Left forelimb (tissue), 1 donor: ENCODE measurements around the gene RP2.
A peak's percentile ranks its signal among the peaks of the same experiment; 100 is the strongest.

Source experiments
- DNase-seq: peaks from one replicate; pipeline ENCODE4 v3.0.0-alpha.2; 2018; ENCODE audit warnings: low spot score

RP2 gene

DNA sequence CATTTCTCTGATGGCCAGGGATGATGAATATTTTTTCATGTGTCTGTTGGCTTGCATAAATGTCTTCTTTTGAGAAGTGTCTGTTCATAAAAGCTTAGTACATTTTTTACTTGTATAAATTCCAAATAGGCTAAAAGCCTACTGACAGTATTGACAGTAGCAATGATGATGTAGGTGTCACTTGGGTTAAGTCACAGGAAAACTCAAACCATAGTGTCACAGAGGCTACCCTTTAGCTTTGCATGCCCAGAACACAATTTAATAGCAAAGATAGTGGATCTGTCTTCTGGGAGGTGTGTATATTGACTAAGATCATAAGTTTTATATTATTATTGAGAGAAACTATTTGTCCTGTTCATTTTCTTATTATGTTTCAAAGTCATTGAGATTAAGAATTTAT is 8.1 kb downstream of the RP2 start:
- no peak for DNase-seq

DNA sequence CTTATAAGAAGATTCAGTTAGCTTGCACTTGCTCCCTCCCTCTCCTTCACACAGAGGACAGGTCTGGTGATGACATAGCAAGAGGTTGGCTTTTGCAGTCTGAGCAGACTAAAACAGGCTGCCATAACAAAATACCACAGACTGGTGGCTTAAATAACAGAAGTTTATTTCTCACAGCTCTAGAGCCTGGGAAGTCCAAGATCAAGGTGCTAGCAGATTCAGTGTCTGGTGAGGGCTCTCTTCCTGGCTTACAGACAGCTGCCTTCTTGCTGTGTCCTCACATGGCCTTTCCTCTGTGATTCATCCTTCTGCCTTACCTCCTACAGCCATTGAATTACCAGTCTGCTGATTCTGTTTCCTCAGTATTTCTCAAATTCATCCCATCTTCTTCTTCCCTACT is 13.1 kb downstream of the RP2 start:
- DNase-seq: no peak

DNA sequence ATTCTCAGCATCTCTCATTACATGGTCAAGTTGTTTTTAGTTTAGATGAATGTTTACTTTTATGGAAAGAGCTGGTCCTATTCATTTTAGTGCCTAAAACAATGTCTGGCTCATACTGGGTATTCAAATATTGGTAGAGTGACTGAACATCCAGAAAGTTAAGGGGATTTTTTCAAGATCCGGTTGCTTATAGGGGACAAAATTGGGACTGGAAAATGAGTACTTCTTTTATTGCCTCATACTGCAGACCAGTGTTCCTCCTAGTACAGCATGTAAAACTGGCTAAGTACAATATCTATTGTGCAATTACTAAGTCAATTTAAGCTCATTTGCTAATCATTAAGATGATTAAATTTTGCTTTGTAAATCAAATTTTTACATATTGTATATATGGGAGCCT is 13.9 kb downstream of the RP2 start:
- DNase-seq: no peak

DNA sequence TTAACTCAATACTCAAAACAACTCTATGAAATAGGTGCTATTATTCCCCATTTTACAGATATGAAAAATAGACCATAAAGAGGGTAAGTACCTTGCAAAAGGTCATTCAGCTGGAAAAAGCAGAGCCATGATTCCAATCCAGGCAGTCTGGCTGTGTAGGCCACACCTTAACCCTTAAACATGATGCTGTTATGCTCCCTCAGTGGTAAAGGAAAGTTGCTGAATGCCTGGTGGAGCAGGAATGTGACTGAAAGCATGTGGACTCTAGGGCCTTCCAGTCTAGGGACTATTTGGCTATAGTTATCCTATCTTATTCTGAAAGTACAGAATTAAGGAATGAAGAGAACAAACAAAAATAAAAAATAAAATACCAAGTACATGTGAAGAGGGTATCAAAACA is 19.6 kb downstream of the RP2 start:
- no peak for DNase-seq

DNA sequence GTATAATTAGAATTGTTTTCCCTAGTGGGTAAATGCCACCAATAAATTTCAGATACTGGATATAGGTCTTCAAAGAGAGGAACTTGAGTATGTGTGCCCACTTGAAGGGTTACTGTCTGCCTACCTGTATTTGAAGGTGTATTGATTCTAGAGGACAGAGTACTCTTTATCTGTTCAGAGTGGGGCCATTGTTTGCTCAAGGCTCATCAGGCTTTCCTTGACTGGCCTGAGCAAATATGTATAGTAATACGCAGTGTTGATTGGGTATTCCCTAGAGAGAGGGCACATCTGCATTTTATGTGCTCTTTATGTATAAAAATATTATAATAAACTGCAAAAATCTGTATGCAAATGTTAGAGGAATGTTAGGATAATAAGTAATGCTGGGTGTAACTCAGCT is 23.7 kb downstream of the RP2 start:
- DNase-seq: no peak

DNA sequence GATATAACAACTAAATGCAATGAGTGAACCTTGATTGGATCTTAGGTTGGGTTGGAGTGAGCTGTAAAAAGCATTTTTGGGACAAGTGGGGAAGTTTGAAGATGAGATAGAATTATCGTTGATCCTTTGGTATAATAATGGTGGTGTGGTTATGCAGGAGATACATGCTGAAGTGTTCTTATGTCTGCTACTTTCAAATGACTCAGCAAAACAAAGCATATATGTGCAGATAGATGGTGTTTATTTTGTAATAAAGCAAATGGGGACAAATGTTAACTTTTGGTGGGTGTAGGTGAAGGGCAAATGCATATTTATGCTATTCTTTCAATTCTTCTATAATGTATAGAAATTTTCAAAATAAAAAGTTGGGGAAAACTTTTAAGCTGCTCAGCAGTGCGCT is 26.2 kb downstream of the RP2 start:
- DNase-seq: no peak

DNA sequence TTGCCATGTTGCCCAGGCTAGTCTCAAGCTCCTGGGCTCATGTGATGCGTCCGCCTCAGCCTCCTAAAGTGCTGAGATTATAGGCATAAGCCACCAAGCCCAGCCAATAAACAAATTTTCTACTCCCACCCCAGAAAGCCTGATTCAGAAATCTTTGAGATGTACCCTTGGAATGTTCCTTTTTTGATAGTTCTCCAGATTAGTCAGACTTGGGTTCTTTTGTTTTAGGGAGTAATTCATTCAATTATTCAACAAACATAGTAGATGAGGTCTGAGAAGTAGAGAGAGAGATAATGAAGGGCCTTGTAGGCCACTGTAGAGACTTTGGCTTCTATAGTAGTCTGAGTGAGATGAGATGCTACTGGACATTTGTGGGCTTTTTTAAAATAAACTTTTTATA is 27.8 kb downstream of the RP2 start:
- DNase-seq: no peak

DNA sequence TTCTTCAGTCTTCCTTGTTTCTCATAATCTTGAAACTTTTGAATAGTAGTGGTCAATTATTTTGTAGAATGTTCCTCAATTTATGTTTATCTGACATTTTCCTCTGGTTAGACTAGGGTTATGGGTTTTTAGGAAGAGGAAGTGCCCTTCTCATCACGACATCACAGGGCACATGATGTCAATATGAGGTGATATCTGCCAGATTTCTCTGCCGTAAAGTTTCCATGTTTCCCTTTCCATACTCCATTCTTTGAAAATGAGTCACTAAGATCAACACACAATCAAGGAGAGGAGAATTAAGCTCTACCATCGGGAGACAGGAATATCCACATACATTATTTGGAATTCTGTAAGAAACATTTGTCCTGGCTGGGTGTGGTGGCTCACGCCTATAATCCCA is 28.4 kb downstream of the RP2 start:
- no peak for DNase-seq

DNA sequence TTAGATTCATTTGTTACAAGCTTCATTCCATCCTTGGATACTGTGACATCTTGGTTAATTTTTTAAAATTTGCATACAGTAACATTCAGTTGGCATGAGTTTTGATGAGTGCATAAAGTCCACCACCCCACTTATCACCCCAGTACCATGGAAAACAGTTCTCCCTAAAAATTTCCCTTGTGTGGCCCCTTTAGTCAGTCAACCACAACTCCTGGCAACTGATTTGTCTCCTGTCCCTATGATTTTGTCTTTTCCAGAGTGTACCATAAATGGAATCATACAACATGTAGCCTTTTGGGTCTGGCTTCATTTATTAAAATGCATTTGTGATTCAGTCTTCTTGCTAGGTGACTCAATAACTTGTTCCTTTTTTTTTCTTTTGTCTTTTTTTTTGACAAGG is 29.9 kb downstream of the RP2 start:
- DNase-seq: no peak

DNA sequence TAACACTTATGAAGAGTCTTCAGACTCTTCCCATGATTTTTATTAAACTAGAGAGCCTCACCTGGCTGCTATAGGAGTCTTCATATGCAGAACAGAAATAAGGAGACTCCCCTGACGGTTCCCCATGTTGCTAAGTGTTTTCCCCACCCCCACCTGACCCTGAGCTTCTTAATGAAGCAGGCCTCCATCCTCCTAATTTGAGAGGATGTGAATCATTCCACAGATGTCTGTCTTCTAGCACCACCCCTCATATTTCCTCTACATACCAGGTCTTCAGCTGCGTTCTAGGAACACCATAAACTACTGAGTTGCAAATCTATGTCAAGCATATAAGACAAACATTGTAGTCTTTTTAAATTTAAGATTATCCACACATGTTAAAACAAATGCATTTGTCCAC is 36.9 kb downstream of the RP2 start:
- no peak for DNase-seq

DNA sequence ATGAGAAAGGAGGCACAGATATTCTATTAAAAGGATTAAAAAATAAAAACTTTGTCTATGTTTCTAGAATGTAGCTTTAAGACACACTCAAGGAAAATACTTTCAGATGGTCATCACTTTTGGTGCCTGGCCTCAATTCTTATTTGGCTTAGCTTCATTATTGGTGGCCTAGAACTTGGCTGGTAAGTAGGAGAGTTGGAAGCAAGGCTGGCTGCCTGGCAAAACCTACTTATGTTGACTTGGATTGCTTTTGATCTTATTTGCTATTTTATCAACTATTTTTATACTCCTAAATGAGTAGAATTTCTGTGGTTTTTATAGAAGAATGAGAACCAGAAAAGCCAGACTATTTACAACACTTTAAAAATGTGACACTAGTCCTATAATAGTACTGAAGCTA is 40.1 kb downstream of the RP2 start:
- DNase-seq: no peak

DNA sequence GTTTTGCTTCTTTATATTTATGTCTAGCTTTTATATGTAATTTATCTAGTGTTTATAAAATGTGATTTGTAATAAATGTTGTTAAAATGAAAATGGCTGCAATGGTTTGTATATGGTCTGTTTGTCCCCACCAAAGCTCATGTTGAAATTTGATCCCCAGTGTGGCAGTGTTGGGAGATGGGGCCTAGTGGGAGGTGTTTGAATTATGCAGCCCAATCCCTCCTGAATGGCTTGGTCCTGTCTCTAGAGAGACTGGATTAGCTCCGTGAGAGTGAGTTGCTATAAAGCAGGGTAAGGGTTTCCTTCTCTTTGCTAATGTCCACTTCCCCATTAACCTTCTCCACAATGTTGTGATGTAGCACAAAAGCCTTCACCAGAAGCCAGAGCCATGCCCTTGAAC is 45.4 kb downstream of the RP2 start:
- no peak for DNase-seq

DNA sequence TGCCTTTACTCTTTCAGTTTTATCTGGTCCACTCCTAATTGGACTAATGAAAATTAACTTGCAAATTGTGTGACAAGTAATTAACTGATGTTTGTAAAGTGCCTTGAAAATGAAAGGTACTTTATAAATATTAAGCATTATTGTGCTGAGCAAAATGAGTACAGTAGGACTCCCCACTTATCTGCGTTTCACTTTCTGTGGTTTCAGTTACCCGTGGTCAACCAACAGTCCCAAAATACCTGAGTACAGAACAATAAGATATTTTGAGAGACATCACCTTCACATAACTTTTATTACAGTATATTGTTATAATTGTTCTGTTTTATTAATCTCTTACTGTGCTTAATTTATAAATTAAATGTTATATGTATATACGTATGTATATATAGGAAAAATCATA is 48.0 kb downstream of the RP2 start:
- DNase-seq: no peak

DNA sequence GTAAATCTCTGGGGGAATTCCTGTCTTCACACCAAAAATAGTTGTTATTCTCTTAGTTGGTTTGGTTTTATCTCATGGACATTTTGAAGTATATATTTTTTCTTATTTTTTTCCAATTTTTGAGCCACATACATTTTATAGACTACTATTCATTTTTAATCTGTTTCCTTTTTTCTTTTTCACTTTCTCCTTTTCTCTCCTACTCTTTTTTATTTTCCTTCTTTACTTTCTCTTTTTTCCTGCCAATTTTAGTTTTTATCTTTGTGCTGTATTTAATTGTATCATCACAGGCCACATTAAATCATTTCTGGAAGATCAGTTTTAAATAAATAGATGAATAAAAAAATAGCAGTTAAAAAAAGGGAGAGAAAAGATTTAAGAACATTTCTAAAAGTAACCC is 61.4 kb downstream of the RP2 start:
- DNase-seq: no peak

DNA sequence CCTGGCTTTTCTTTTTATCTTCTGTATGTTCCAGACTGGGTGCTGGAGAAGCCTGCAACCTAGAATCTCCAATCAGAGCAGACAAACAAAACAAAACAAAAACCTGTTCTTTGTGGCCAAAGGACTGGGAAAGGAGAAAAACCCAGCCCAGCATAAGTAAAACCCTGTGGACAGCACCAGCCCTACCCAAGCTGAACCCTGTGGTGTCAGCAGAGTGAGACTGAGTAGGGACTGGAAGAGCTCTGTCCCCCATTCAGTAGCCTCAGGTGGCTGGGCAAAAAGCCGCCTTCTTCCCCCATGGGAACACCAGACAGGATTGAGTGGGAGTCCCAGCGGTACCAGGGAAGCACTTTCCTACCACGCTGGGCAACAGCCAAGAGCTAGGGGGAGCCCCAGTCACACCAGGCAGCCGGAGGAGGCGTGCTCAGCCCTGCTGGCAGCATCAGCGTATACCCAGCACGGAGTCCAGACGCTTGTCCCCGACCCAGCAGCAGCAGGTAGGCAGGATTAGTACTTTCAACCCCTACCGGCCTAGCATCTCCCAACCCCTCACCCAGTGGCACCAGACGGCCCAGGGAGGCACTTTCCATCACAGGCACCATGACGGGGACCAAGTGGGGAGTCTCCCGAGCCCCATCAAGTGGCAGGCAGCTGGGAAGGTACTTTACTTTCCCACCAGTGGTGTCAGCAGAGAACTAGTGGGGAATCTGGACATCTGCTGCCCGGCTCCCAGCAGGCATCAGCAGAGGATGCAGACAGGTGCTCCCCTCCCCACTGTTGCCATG is 66.8 kb downstream of the RP2 start:
- peak; percentile 75 for DNase-seq

DNA sequence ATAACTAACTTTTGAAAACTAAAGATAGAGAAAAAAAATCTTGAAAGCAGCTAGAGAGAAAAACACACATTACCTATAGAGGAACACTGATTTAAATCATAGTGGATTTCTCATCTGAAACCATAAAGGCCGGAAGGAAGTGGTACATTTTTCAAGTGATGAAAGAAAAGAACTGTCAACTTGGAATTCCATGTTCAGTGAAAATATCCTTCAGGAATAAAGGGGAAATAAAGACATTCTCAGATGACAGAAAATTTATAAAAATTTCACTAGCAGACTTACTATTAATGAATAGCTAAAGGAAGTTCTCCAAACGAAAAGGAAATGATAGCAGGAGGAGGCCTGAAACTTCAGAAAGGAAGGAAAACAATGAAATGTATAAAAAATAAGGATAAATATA is 67.8 kb downstream of the RP2 start:
- DNase-seq: no peak

DNA sequence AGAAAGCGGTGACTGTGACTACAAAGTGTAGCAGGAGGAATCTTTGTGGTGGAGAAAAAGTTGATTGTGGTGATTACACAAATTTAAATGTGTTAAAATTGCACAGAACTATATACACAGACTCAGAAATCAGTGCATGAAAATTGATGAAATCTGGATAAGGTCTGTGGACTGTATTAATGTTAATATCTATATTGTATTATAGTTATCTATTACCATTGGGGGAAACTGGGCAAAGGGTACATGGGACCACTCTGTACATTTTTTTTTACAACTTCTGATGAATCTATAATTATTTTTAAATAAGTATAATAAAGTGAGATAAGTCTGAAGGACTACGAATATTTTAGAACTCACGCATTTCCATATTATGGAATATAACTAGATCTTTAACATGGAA is 73.6 kb downstream of the RP2 start:
- no peak for DNase-seq

DNA sequence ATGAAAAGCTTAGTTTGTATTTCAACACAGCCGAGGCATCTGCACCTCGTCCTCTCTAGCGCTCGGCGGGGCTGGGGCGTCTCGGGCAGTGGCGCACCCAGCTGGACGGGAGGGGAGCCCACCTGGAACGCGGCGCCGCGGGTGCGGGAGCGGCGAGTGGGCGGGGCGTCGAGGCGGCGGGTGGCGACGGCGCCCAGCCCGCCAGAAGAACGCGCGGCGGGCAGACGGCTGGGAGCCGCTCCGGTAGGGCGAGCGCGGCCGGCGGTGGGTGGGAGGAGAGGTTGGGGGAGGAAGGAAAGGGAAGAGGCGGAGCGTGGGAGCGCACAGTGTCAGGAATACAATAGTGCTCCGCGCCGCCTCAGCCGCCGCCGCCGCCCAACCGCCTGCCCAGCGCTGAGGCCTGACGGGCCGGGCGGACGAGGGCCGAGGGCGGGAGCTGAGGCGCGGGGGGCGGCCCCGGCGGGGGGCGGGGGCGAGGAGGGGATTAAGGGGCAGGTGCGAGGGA is 75.3 kb downstream of the RP2 start, which contains the start of gene JADE3:
TSS of gene JADE3 (plus strand) at position 324 of the 505 bp plus-strand sequence. CDS start 72,474 bp downstream, outside the sequence.
- DNase-seq: peak; percentile 73

DNA sequence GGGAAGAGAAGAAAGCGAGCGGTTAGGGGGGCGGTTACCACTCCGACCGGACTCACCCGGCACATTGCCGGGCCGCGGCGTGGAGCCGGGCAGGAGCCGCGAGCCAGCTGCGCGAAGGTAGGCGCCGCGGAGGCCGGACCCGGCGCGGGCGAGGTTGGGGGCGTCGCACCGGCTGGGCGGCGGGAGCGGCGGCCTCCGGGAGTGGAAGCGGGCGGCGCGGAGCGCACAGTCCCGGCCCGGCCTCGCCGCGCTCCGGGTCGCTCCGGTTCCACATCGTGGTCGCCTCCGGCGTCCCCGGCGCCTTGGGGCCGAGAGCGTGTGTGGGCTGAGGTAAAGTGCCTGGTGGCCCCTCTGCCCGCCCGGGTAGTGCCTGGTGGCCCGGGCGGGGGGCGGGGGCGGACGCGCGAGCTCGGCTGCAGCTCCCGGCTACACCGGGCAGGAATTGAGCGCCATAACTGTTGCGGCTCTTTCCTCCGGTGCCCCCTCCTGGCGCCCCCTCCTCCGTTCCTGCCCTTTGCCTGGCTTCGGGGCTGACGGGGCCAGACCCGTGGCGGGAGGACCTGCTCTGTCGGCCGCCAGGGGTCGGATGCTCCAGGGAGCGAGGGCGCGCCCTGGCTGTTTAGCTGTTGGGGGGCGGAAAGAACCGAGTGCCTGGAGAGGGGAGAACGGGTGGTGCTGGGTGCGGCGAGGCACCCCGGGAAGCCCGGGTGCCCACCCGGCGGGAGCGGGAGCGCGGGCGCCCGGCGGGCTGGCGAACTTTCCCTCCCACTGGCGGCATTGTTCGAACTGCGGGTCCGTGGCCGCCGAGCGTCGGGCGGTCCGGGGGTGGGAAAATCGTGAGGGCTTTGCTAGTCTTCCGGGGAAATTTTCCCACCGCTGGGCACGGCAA is 76.0 kb downstream of the RP2 start:
- peak; percentile 66 for DNase-seq

DNA sequence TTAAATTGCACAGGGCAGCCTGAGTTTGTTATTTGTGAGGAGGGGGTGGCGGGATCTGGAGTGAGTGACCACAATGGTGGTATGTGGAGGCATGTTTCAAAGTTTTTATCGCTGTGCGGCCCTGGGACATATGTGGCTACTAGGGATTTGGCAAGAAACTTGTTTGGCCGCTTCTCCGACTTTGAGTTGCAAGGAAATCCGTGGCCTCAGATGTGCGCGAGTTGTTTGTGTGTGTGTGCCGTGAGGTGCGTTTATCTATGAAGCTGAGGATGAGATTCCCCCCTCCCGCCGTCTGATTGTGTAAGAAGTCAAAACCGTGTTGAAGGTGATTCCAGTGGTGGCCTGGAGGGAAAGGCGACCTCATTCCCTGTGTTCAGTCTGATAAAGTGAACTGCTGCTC is 76.8 kb downstream of the RP2 start:
- DNase-seq: no peak

DNA sequence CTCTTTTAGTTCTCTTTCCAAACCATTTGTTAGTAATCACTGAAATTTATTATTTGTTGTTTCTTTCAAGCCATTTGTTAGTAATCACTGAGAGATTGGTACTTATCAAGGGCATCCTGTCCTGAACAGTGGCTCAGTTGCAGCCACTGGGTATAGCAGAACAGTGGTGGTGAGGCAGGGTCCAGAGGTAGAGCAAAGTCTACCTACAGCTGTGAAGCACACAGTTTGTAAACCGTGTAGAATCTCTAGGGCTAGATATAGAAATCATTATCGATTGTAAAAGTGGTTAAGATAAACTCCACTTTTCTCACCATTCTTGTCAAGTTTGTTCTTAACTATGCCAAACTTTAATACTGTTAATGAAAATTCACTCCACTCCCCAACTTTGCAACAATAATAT is 79.4 kb downstream of the RP2 start:
- no peak for DNase-seq

DNA sequence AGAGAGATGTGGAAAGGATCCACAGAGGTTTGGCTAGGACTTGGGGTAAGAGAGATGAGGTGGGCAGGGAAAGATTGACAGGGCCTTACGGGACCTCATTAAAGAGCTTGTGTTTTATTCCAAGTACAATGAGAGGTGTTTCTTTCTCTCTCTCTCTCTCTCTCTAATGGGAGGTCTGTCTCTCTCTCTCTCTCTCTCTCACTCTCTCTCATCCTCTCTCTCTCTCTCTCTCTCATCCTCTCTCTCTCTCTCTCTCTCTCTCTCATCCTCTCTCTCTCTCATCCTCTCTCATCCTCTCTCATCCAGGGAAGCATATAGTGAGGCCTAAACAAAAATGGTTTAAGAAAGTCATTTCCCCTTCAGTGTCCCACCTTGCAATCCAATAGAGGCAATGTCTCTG is 80.8 kb downstream of the RP2 start:
- DNase-seq: no peak

DNA sequence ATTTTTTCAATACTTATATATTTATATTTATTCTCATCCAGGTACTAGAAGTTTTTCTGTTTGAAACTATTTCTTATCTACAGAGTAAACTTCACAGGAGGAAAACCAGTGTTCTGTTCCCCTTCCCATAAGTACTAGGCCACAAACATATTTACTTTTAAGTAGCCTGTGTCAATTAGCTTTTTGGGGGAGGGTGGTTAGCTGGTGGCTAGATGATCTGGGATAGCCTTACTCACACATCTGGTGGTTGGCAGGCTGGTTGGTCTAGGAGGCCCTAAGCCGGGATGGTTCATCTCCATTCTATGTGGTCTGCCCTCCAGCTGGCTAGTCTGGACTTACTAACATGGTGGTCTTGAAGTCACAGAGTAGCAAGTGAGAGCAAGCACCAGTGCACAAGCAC is 81.6 kb downstream of the RP2 start:
- DNase-seq: no peak
